H1 (cell line): ENCODE results near the gene POLE3. TPM values are rescaled to one million over a fixed set of nuclear protein-coding genes. Genes with fewer than 3 reads are reported as not detected.

ENCODE experiments used
- CTCF ChIA-PET: fragments of 300-600 bp; sonication (Branson Sonifier 250); formaldehyde crosslinking; loops from one replicate; lab custom pipeline; 2021; ENCODE audit not compliant: partially characterized antibody; lab: Charles Lee
- POLR2A ChIA-PET: fragments of 300-600 bp; sonication (Branson Sonifier 250); formaldehyde crosslinking; loops from one replicate; lab custom pipeline; 2021; ENCODE audit warnings: inconsistent platforms; ENCODE audit not compliant: partially characterized antibody; lab: Charles Lee
- DNase-seq, 2 experiments: peaks; one replicate each; pipeline versions ENCODE4 v3.0.0 to v3.0.0-alpha.2; 2010 to 2022; ENCODE audit warnings: low spot score in 2 of 2, low read depth in 1 of 2, mixed read lengths in 1 of 2
- FAIRE-seq: peaks from 2 replicates; lab custom pipeline; 2011; peaks lifted over from hg19 to GRCh38; lab: Jason Lieb, UNC
- H2AFZ ChIP-seq: 2 replicates; pipeline ENCODE4 v1.8.1; 2012; ENCODE audit warnings: low read length, inconsistent platforms
- H2AK5ac ChIP-seq: 2 replicates; pipeline ENCODE4 v1.6.1; 2013; ENCODE audit warnings: low read depth, low read length
- H2BK120ac ChIP-seq: replicated peaks from 2 replicates; pipeline ENCODE3; 2013; ENCODE audit warnings: low read depth, low read length, inconsistent platforms
- H2BK12ac ChIP-seq: 2 replicates; pipeline ENCODE4 v1.6.1; 2013; ENCODE audit warnings: low read depth, low read length
- H2BK15ac ChIP-seq: 2 replicates; pipeline ENCODE4 v1.6.1; 2013; ENCODE audit warnings: low read length
- H2BK20ac ChIP-seq: 2 replicates; pipeline ENCODE4 v1.6.1; 2013; ENCODE audit warnings: low read length
- H2BK5ac ChIP-seq: 2 replicates; pipeline ENCODE4 v1.6.1; 2013; ENCODE audit warnings: low read depth, low read length
- H3K14ac ChIP-seq: 2 replicates; pipeline ENCODE4 v1.6.1; 2013; ENCODE audit warnings: inconsistent platforms; ENCODE audit not compliant: insufficient read length
- H3K18ac ChIP-seq: 2 replicates; pipeline ENCODE4 v1.6.1; 2013; ENCODE audit warnings: low read length; ENCODE audit errors: extremely low read depth
- H3K23ac ChIP-seq: 2 replicates; pipeline ENCODE4 v1.6.1; 2013; ENCODE audit warnings: inconsistent platforms; ENCODE audit not compliant: insufficient read length
- H3K23me2 ChIP-seq: 2 replicates; pipeline ENCODE4 v1.6.1; 2013; ENCODE audit warnings: low read depth, low read length
- H3K27ac ChIP-seq: 2 replicates; pipeline ENCODE4 v1.6.1; 2011; ENCODE audit warnings: low read depth, low read length, inconsistent platforms
- H3K27me3 ChIP-seq, 4 experiments: replicated peaks in 1 of 4; 1 replicate in 1 of 4; 2 replicates in 3 of 4; pipeline versions ENCODE4 v1.6.1 to v1.8.1; 2011 to 2013; ENCODE audit warnings: low read length in 3 of 4, mild to moderate bottlenecking in 3 of 4, inconsistent platforms in 2 of 4, mixed read lengths in 2 of 4, moderate library complexity in 1 of 4; ENCODE audit not compliant: control insufficient read depth in 3 of 4, insufficient read depth in 3 of 4; ENCODE audit errors: extremely low read depth in 1 of 4
- H3K36me3 ChIP-seq, 4 experiments: 2 replicates each; pipeline versions ENCODE4 v1.6.1 to v1.8.1; 2011 to 2013; ENCODE audit warnings: mild to moderate bottlenecking in 4 of 4, low read length in 3 of 4, moderate library complexity in 2 of 4, control low read depth in 1 of 4, inconsistent platforms in 1 of 4; ENCODE audit not compliant: insufficient read depth in 4 of 4, control insufficient read depth in 2 of 4
- H3K4ac ChIP-seq: replicated peaks from 2 replicates; pipeline ENCODE3; 2013; ENCODE audit warnings: low read length, low read depth, mixed read lengths, inconsistent platforms; ENCODE audit not compliant: insufficient read length
- H3K4me1 ChIP-seq, 4 experiments: replicated peaks in 1 of 4; 1 replicate in 1 of 4; 2 replicates in 3 of 4; pipeline versions ENCODE4 v1.6.1 to v1.8.1; 2011 to 2013; ENCODE audit warnings: low read length in 3 of 4, inconsistent platforms in 2 of 4, mixed read lengths in 1 of 4; ENCODE audit not compliant: insufficient read depth in 4 of 4, control insufficient read depth in 3 of 4
- H3K4me2 ChIP-seq, 2 experiments: 2 replicates each; pipeline versions ENCODE4 v1.6.1 to v1.8.1; 2011 to 2013; ENCODE audit warnings: low read depth in 2 of 2, low read length in 2 of 2, control low read depth in 1 of 2, inconsistent platforms in 1 of 2, mild to moderate bottlenecking in 1 of 2; ENCODE audit not compliant: insufficient read depth in 1 of 2
- H3K4me3 ChIP-seq, 4 experiments: fragments of 200-600, 300-600 bp in 1 of 4; sonication (generic), shearing (Covaris generic), sonication (Bioruptor Twin) in 1 of 4; 2 replicates each; pipeline versions ENCODE4 v1.5.1 to v1.8.1; 2011 to 2016; ENCODE audit warnings: low read length in 4 of 4, low read depth in 3 of 4, control low read depth in 2 of 4, inconsistent platforms in 2 of 4, mild to moderate bottlenecking in 2 of 4, mixed read lengths in 1 of 4, moderate library complexity in 1 of 4; ENCODE audit not compliant: insufficient read depth in 2 of 4; ENCODE audit errors: extremely low read depth in 1 of 4
- H3K56ac ChIP-seq: replicated peaks from 2 replicates; pipeline ENCODE3; 2013; ENCODE audit warnings: low read depth, mild to moderate bottlenecking, mixed read lengths, low read length, inconsistent platforms; ENCODE audit not compliant: insufficient read length
- H3K79me1 ChIP-seq: 2 replicates; pipeline ENCODE4 v1.6.1; 2013; ENCODE audit warnings: low read depth, low read length, control low read depth
- H3K79me2 ChIP-seq, 2 experiments: 2 replicates each; pipeline versions ENCODE4 v1.6.1 to v1.8.1; 2012 to 2013; ENCODE audit warnings: low read length in 2 of 2, mild to moderate bottlenecking in 2 of 2, inconsistent platforms in 1 of 2; ENCODE audit not compliant: insufficient read depth in 2 of 2, control insufficient read depth in 1 of 2
- H3K9ac ChIP-seq, 4 experiments: replicated peaks in 1 of 4; 1 replicate in 1 of 4; 2 replicates in 3 of 4; pipeline versions ENCODE4 v1.6.1 to v1.8.1; 2011 to 2013; ENCODE audit warnings: low read depth in 3 of 4, low read length in 3 of 4, control low read depth in 2 of 4, mild to moderate bottlenecking in 2 of 4, moderate library complexity in 2 of 4, inconsistent platforms in 1 of 4; ENCODE audit errors: extremely low read depth in 1 of 4
- H3K9me3 ChIP-seq, 2 experiments: 2 replicates each; pipeline versions ENCODE4 v1.6.1 to v1.8.1; 2012 to 2013; ENCODE audit warnings: mild to moderate bottlenecking in 2 of 2, moderate library complexity in 2 of 2, control low read depth in 1 of 2, inconsistent platforms in 1 of 2, low read depth in 1 of 2, low read length in 1 of 2, mixed read lengths in 1 of 2; ENCODE audit not compliant: insufficient read depth in 2 of 2
- H4K20me1 ChIP-seq, 2 experiments: replicated peaks in 1 of 2; 2 replicates each; pipeline versions ENCODE3 to v1.8.1; 2011 to 2013; ENCODE audit warnings: inconsistent platforms in 2 of 2, low read length in 2 of 2, mild to moderate bottlenecking in 1 of 2; ENCODE audit not compliant: insufficient read depth in 2 of 2, control insufficient read depth in 1 of 2
- H4K5ac ChIP-seq: 2 replicates; pipeline ENCODE4 v1.6.1; 2013; ENCODE audit warnings: low read length, low read depth, mixed read lengths, inconsistent platforms; ENCODE audit not compliant: insufficient read length
- H4K8ac ChIP-seq: 2 replicates; pipeline ENCODE4 v1.8.0; 2013; ENCODE audit warnings: mild to moderate bottlenecking, moderate library complexity, low read length, inconsistent platforms; ENCODE audit not compliant: insufficient read depth; ENCODE audit errors: extremely low read depth
- H4K91ac ChIP-seq: replicated peaks from 2 replicates; pipeline ENCODE3; 2013; ENCODE audit warnings: low read length, mixed read lengths, inconsistent platforms; ENCODE audit not compliant: insufficient read length
- ASH2L ChIP-seq: fragments of 200-600, 300-600 bp; sonication (generic); IDR thresholded peaks from one replicate; pipeline ENCODE4 v1.7.1; 2017; ENCODE audit warnings: low read length
- CBX5 ChIP-seq: fragments of 300-800, 300-1000 bp; sonication (generic); IDR thresholded peaks from 2 replicates; pipeline ENCODE4 v1.7.1; 2016; ENCODE audit warnings: antibody characterized with exemption, low read length, low read depth
- NANOG ChIP-seq: IDR thresholded peaks from 2 replicates; pipeline ENCODE4 v1.6.1; 2011; ENCODE audit warnings: low read length, low read depth, mild to moderate bottlenecking, inconsistent platforms; ENCODE audit not compliant: insufficient read depth, poor library complexity, severe bottlenecking
- SAP30 ChIP-seq: fragments of 300-600 bp; sonication (generic); IDR thresholded peaks from 2 replicates; pipeline ENCODE4 v1.7.1; 2012; ENCODE audit warnings: low read length, moderate library complexity, mild to moderate bottlenecking, inconsistent platforms; ENCODE audit not compliant: insufficient read depth, insufficient replicate concordance
- SIRT6 ChIP-seq: IDR thresholded peaks from one replicate; pipeline ENCODE4 v1.7.1; 2012; ENCODE audit warnings: low read length, inconsistent platforms
- SUZ12 ChIP-seq: fragments of 200-600 bp; sonication (generic); IDR thresholded peaks from 2 replicates; pipeline ENCODE4 v1.6.1; 2012; ENCODE audit warnings: mild to moderate bottlenecking, inconsistent platforms, low read length, moderate library complexity, mixed read lengths
- TBP ChIP-seq: IDR thresholded peaks from 2 replicates; pipeline ENCODE4 v1.6.1; 2011; ENCODE audit warnings: low read depth, low read length, improper control_type of control experiment
- TCF12 ChIP-seq: IDR thresholded peaks from 2 replicates; pipeline ENCODE4 v1.6.1; 2011; ENCODE audit warnings: low read depth, mild to moderate bottlenecking, low read length
- YY1 ChIP-seq: IDR thresholded peaks from 2 replicates; pipeline ENCODE4 v1.6.1; 2011; ENCODE audit warnings: low read depth, mild to moderate bottlenecking, low read length
- whole genome bisulfite sequencing, 2 experiments: shearing (Covaris generic) in 1 of 2; methylation state at CpG; one replicate each; pipeline versions ENCODE4 v1.1.6 to v1.1.7; 2013 to 2015; ENCODE audit warnings: low lambda C conversion rate in 2 of 2, mixed read lengths in 2 of 2, inconsistent platforms in 1 of 2, low coverage in 1 of 2, missing lambda C conversion rate in 1 of 2; ENCODE audit not compliant: insufficient replicate concordance in 2 of 2, insufficient coverage in 1 of 2, insufficient read length in 1 of 2; ENCODE audit errors: extremely low coverage in 1 of 2, missing lambda C conversion rate in 1 of 2; 5-methylcytosine and 5-hydroxymethylcytosine counted together
- polyA plus RNA-seq, 7 experiments: library from polyadenylated mRNA; depleted of rRNA in 3 of 7; stranded (reverse) in 5 of 7; unstranded in 2 of 7; fragments of >200 nt in 5 of 7; fragments of 200-250 nt in 2 of 7; gene quantifications; 1 replicate in 5 of 7; 2 replicates in 1 of 7; 4 replicates in 1 of 7; pipeline versions ENCODE4 v1.2.1 to v1.2.3, GENCODE V29; 2011 to 2013; ENCODE audit warnings: missing spikeins in 2 of 7, mixed read lengths in 2 of 7
- total RNA-seq: library from RNA; stranded (reverse); fragmentation: NEBNext Ultra II Directional; extraction: Animal tissue kit (Norgen Biotek cat#: 25700); gene quantifications from 2 replicates; pipeline ENCODE4 v1.2.1, GENCODE V29; 2021
- TF ChIP-seq, protein P1 (sequence below): IDR thresholded peaks from 2 replicates; pipeline ENCODE4 v1.6.1; 2012; ENCODE audit warnings: inconsistent platforms

Gene POLE3
- total and polyA plus RNA-seq, 2 of the 8 experiments (the other 6 are each of a cell fraction or from before 2014, with no cell fraction given), result 52.7 to 77.3 TPM

- peaks cover 2% of the 10 kb centered on the region; the same call in 1 of the 2 replicates for H3K23me2 ChIP-seq
- no peak overlapping the region for H3K4ac ChIP-seq
- no peaks in the 10 kb centered on the region for H3K79me2 ChIP-seq
- H3K56ac ChIP-seq, result no peak overlapping the region
- H3K36me3 ChIP-seq, result no peaks in the 10 kb centered on the region
- H3K27me3 ChIP-seq, result no peaks in the 10 kb centered on the region
- H3K14ac ChIP-seq, result no peak overlapping the region
- H3K18ac ChIP-seq, result no peak overlapping the region
- H2AK5ac ChIP-seq, result no peak overlapping the region
- no peaks in the 10 kb centered on the region for H3K9me3 ChIP-seq
- H2BK15ac ChIP-seq, result no peak overlapping the region
- FAIRE-seq (no peak), DNase-seq (no peak)
- no peak overlapping the region for H2BK12ac ChIP-seq
- no peak overlapping the region for H3K27ac ChIP-seq
- POLR2A ChIA-PET, result no interaction called here
- H2AFZ ChIP-seq, result no peak overlapping the region
- no peaks in the 10 kb centered on the region for H3K79me1 ChIP-seq
- H2BK120ac ChIP-seq, result no peak overlapping the region
- H2BK20ac ChIP-seq, result no peak overlapping the region
- WGBS, 2 experiments, result 89% methylated on average over 2 of the region's 2 CpGs; no CpG with 5 or more reads in 1 of the 2 experiments
- no peak overlapping the region for H2BK5ac ChIP-seq
- no peak overlapping the region for H3K23ac ChIP-seq
- no peaks in the 10 kb centered on the region for H4K20me1 ChIP-seq
- CTCF ChIA-PET, result interaction anchor here (0.7 to 10.1 kb wide), 4 partner anchors 43 to 209 kb away, joined by 3 to 191 read pairs (median 77); no protein-coding TSS in a partner anchor
- H3K4me3 ChIP-seq, result no peak overlapping the region
- H4K91ac ChIP-seq, result no peak overlapping the region
- no peaks in the 10 kb centered on the region for H3K4me1 ChIP-seq
- H4K5ac ChIP-seq, result no peak overlapping the region
- H3K4me2 ChIP-seq, result no peak overlapping the region
- no peak overlapping the region for H3K9ac ChIP-seq
- H4K8ac ChIP-seq, result no peak overlapping the region
- TF ChIP-seq CBX5 (no peak), SIRT6 (no peak), ASH2L (no peak), SAP30 (no peak), TCF12 (no peak), NANOG (no peak), TBP (no peak), YY1 (no peak), SUZ12 (no peak)
- TF ChIP-seq, protein P1, sequence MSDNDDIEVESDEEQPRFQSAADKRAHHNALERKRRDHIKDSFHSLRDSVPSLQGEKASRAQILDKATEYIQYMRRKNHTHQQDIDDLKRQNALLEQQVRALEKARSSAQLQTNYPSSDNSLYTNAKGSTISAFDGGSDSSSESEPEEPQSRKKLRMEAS, result no peak
These were observed 38.9 kb upstream of the POLE3 start for GRCh38 chr9:113449376-113449775.
